ENCODE measurements around the gene NRXN3.

The NRXN3 gene

GRCh38 chr14:79705126-79705894 lies 1535.1 kb downstream of the NRXN3 start:
- H3K9ac ChIP-seq (ENCODE audit: low read depth, low read length): no peak overlapping the region
- H3K27me3 ChIP-seq (ENCODE audit: insufficient read depth, low read length): no peaks in the 10 kb centered on the region
- no peaks in the 10 kb centered on the region for H3K36me3 ChIP-seq (ENCODE audit: insufficient read depth, low read length)
- WGBS: 92% methylated on average over 11 of the region's 11 CpGs
- H3K4me3 ChIP-seq (ENCODE audit: low read length): no peak overlapping the region
- no peaks in the 10 kb centered on the region for H3K9me3 ChIP-seq (ENCODE audit: insufficient read depth, low read depth, low read length)
- no peaks in the 10 kb centered on the region for H3K4me1 ChIP-seq (ENCODE audit: insufficient read depth, low read length)
- H3K27ac ChIP-seq (ENCODE audit: low read depth, low read length): no peak overlapping the region

GRCh38 chr14:79706382-79706781 lies 1536.2 kb downstream of the NRXN3 start:
- H3K9ac ChIP-seq (ENCODE audit: low read depth, low read length): no peak overlapping the region
- 73% methylated on average over 1 of the region's 2 CpGs for WGBS
- no peaks in the 10 kb centered on the region for H3K4me1 ChIP-seq (ENCODE audit: insufficient read depth, low read length)
- no peaks in the 10 kb centered on the region for H3K27me3 ChIP-seq (ENCODE audit: insufficient read depth, low read length)
- no peaks in the 10 kb centered on the region for H3K36me3 ChIP-seq (ENCODE audit: insufficient read depth, low read length)
- H3K27ac ChIP-seq (ENCODE audit: low read depth, low read length): no peak overlapping the region
- H3K9me3 ChIP-seq (ENCODE audit: insufficient read depth, low read depth, low read length): no peaks in the 10 kb centered on the region
- H3K4me3 ChIP-seq (ENCODE audit: low read length): no peak overlapping the region

GRCh38 chr14:79708426-79709388 lies 1538.5 kb downstream of the NRXN3 start:
- Histone ChIP-seq H3K27ac (ENCODE audit: low read depth, low read length) (no peak overlapping the region), H3K9me3 (ENCODE audit: insufficient read depth, low read depth, low read length) (no peaks in the 10 kb centered on the region), H3K4me3 (ENCODE audit: low read length) (no peak overlapping the region), H3K4me1 (ENCODE audit: insufficient read depth, low read length) (no peaks in the 10 kb centered on the region), H3K9ac (ENCODE audit: low read depth, low read length) (no peak overlapping the region), H3K36me3 (ENCODE audit: insufficient read depth, low read length) (no peaks in the 10 kb centered on the region), H3K27me3 (ENCODE audit: insufficient read depth, low read length) (no peaks in the 10 kb centered on the region)
- 90% methylated on average over 9 of the region's 9 CpGs for WGBS

DNA sequence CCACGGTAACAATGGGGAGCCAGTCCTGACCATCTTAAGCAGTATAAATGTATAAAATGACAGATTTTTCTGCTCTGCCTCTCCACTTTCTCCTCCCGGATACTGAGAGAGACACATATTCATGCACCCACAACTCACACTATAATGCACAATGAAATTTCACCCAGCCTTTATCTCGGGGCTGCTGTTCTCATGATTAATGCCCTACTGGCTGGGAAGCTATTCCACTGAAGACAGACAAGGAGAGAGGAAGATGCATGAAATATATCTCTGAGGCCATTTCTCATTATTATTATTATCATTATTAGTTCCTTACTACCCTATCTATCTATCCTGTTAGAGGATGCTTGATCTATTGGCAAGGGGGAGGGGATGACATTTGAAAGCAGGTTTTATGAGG lies 1539.4 kb downstream of the NRXN3 start:
- H3K9me3 ChIP-seq (ENCODE audit: insufficient read depth, low read depth, low read length): no peaks in the 10 kb centered on the region
- H3K36me3 ChIP-seq (ENCODE audit: insufficient read depth, low read length): no peaks in the 10 kb centered on the region
- 82% methylated on average over 3 of the region's 3 CpGs for WGBS
- no peak overlapping the region for H3K27ac ChIP-seq (ENCODE audit: low read depth, low read length)
- no peaks in the 10 kb centered on the region; the same call in 1 of the 2 replicates for H3K4me1 ChIP-seq (ENCODE audit: insufficient read depth, low read length)
- no peaks in the 10 kb centered on the region for H3K27me3 ChIP-seq (ENCODE audit: insufficient read depth, low read length)
- no peak overlapping the region for H3K9ac ChIP-seq (ENCODE audit: low read depth, low read length)
- no peak overlapping the region for H3K4me3 ChIP-seq (ENCODE audit: low read length)

- Histone ChIP-seq H3K36me3 (ENCODE audit: insufficient read depth, low read length) (no peaks in the 10 kb centered on the region), H3K9me3 (ENCODE audit: insufficient read depth, low read depth, low read length) (no peaks in the 10 kb centered on the region), H3K9ac (ENCODE audit: low read depth, low read length) (no peak overlapping the region), H3K27me3 (ENCODE audit: insufficient read depth, low read length) (no peaks in the 10 kb centered on the region), H3K4me1 (ENCODE audit: insufficient read depth, low read length) (peaks cover 5% of the 10 kb centered on the region; the same call in 1 of the 2 replicates), H3K4me3 (ENCODE audit: low read length) (no peak overlapping the region), H3K27ac (ENCODE audit: low read depth, low read length) (no peak overlapping the region)
- 86% methylated on average over 11 of the region's 11 CpGs for WGBS
Observed at GRCh38 chr14:79712302-79712950, 1542.3 kb downstream of the NRXN3 start.

- no peak overlapping the region for H3K9ac ChIP-seq (ENCODE audit: low read depth, low read length)
- no peaks in the 10 kb centered on the region for H3K36me3 ChIP-seq (ENCODE audit: insufficient read depth, low read length)
- H3K27me3 ChIP-seq (ENCODE audit: insufficient read depth, low read length): no peaks in the 10 kb centered on the region
- no peak overlapping the region for H3K4me3 ChIP-seq (ENCODE audit: low read length)
- no peak overlapping the region for H3K27ac ChIP-seq (ENCODE audit: low read depth, low read length)
- H3K9me3 ChIP-seq (ENCODE audit: insufficient read depth, low read depth, low read length): no peaks in the 10 kb centered on the region
- 92% methylated on average over 5 of the region's 5 CpGs for WGBS
- H3K4me1 ChIP-seq (ENCODE audit: insufficient read depth, low read length): 0 out of 2 replicates have a peak, but pooled peaks cover 5% of the 10 kb centered on the region
Observed at GRCh38 chr14:79721399-79722084, 1551.4 kb downstream of the NRXN3 start.

- Histone ChIP-seq H3K27ac (ENCODE audit: low read depth, low read length) (no peak overlapping the region), H3K36me3 (ENCODE audit: insufficient read depth, low read length) (no peaks in the 10 kb centered on the region), H3K4me3 (ENCODE audit: low read length) (no peak overlapping the region), H3K4me1 (ENCODE audit: insufficient read depth, low read length) (peaks cover 5% of the 10 kb centered on the region; the same call in 1 of the 2 replicates), H3K27me3 (ENCODE audit: insufficient read depth, low read length) (no peaks in the 10 kb centered on the region), H3K9me3 (ENCODE audit: insufficient read depth, low read depth, low read length) (no peaks in the 10 kb centered on the region), H3K9ac (ENCODE audit: low read depth, low read length) (no peak overlapping the region)
- WGBS: 94% methylated on average over 7 of the region's 7 CpGs
Observed at GRCh38 chr14:79724934-79725717, 1555.0 kb downstream of the NRXN3 start.

DNA sequence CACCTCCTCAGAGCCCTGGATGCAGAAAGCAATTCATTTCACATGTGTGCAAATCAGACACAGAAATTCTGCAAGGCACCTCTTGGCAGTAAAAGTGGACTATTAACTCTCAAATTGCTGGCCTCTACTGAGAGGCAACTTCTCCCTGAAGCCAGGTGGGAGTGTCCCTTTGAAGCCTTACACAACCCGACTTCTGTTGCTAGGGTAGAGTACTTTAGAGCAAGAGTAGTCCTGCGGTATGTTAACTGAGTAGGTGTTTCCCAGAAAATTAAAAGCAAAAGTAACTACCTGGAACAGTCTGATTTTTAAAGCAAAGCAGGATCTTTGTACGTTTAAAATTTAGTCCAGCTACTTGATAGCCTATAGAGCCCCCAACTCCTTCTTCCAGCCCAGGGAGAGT lies 1557.7 kb downstream of the NRXN3 start:
- Histone ChIP-seq H3K4me3 (ENCODE audit: low read length) (no peak overlapping the region), H3K27ac (ENCODE audit: low read depth, low read length) (no peak overlapping the region), H3K36me3 (ENCODE audit: insufficient read depth, low read length) (no peaks in the 10 kb centered on the region), H3K4me1 (ENCODE audit: insufficient read depth, low read length) (peaks cover 5% of the 10 kb centered on the region; the same call in 1 of the 2 replicates), H3K27me3 (ENCODE audit: insufficient read depth, low read length) (no peaks in the 10 kb centered on the region), H3K9me3 (ENCODE audit: insufficient read depth, low read depth, low read length) (no peaks in the 10 kb centered on the region), H3K9ac (ENCODE audit: low read depth, low read length) (no peak overlapping the region)
- WGBS: 93% methylated on average over 3 of the region's 3 CpGs

GRCh38 chr14:79728331-79728730 lies 1558.2 kb downstream of the NRXN3 start:
- Histone ChIP-seq H3K27me3 (ENCODE audit: insufficient read depth, low read length) (no peaks in the 10 kb centered on the region), H3K27ac (ENCODE audit: low read depth, low read length) (no peak overlapping the region), H3K4me3 (ENCODE audit: low read length) (no peak overlapping the region), H3K9ac (ENCODE audit: low read depth, low read length) (no peak overlapping the region), H3K4me1 (ENCODE audit: insufficient read depth, low read length) (peaks cover 5% of the 10 kb centered on the region; the same call in 1 of the 2 replicates), H3K36me3 (ENCODE audit: insufficient read depth, low read length) (no peaks in the 10 kb centered on the region), H3K9me3 (ENCODE audit: insufficient read depth, low read depth, low read length) (no peaks in the 10 kb centered on the region)
- 85% methylated on average over 3 of the region's 3 CpGs for WGBS

DNA sequence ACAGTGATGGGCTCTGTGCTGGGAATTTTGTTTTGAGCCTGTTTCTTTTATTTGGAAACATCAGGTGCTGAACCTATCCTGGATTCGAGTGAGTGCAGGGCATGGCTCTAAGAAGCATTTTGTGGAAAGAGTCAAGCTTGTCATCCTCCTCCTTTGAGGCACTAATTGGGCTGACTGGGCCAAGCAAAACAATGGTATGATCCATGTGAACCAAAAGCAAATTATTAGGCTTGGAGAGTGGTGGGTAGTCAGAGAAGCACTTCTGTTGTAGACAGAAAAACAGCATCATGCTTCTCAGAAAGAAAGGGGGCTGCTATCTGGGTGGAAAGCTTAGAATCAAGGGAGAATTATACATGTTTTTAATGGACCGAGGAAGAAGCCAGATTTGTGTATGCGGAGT lies 1559.6 kb downstream of the NRXN3 start:
- H3K4me1 ChIP-seq (ENCODE audit: insufficient read depth, low read length): peaks cover 5% of the 10 kb centered on the region; the same call in 1 of the 2 replicates
- no peak overlapping the region for H3K4me3 ChIP-seq (ENCODE audit: low read length)
- no peaks in the 10 kb centered on the region for H3K27me3 ChIP-seq (ENCODE audit: insufficient read depth, low read length)
- no peaks in the 10 kb centered on the region for H3K36me3 ChIP-seq (ENCODE audit: insufficient read depth, low read length)
- WGBS: 87% methylated on average over 3 of the region's 3 CpGs
- no peak overlapping the region for H3K9ac ChIP-seq (ENCODE audit: low read depth, low read length)
- H3K9me3 ChIP-seq (ENCODE audit: insufficient read depth, low read depth, low read length): no peaks in the 10 kb centered on the region
- H3K27ac ChIP-seq (ENCODE audit: low read depth, low read length): no peak overlapping the region

Measured in HUES64 (cell line).